OCI-LY7 (cell line): Measurements from ENCODE around the gene HIVEP3. TPM values are rescaled to one million over a fixed set of nuclear protein-coding genes. Genes with fewer than 3 reads are reported as not detected.

Experiments
- BruUV-seq: library from RNA; stranded (reverse); fragments of 400-500 nt; replicated peaks from 2 replicates; lab custom pipeline; 2021; lab: Mats Ljungman, UMichigan
- CTCF ChIA-PET: fragments of 300-600 bp; sonication (Branson Sonifier 250); formaldehyde crosslinking; loops from one replicate; lab custom pipeline; 2022; ENCODE audit warnings: antibody characterized with exemption; ENCODE audit not compliant: unreplicated experiment; lab: Charles Lee
- POLR2A ChIA-PET: fragments of 300-600 bp; sonication (Branson Sonifier 250); formaldehyde crosslinking; loops from one replicate; lab custom pipeline; 2022; ENCODE audit warnings: antibody characterized with exemption; lab: Charles Lee
- DNase-seq: peaks from one replicate; pipeline ENCODE4 v3.0.0-alpha.2; 2015; ENCODE audit warnings: low spot score
- H2AFZ ChIP-seq: fragments of 200-600 bp; sonication (generic), shearing (Covaris generic); 2 replicates; pipeline ENCODE4 v1.6.1; 2014; ENCODE audit warnings: mild to moderate bottlenecking, antibody characterized with exemption, low read length, moderate library complexity
- H3K27ac ChIP-seq: fragments of 200-600 bp; sonication (generic); 2 replicates; pipeline ENCODE4 v1.5.1; 2014; ENCODE audit warnings: mixed run types, low read depth, mild to moderate bottlenecking, moderate library complexity, low read length, inconsistent platforms; ENCODE audit not compliant: poor library complexity, severe bottlenecking
- H3K36me3 ChIP-seq: fragments of 200-600 bp; sonication (generic); 2 replicates; pipeline ENCODE4 v1.6.1; 2014; ENCODE audit warnings: mild to moderate bottlenecking, antibody characterized with exemption, low read length, moderate library complexity, mixed read lengths; ENCODE audit not compliant: insufficient read depth
- H3K4me1 ChIP-seq: fragments of 200-600 bp; sonication (generic); 2 replicates; pipeline ENCODE4 v1.5.1; 2014; ENCODE audit warnings: mild to moderate bottlenecking, low read length; ENCODE audit not compliant: insufficient read depth, poor library complexity, severe bottlenecking
- H3K4me2 ChIP-seq: fragments of 200-600 bp; sonication (generic); 2 replicates; pipeline ENCODE4 v1.6.1; 2014; ENCODE audit warnings: mild to moderate bottlenecking, low read length
- H3K4me3 ChIP-seq: fragments of 200-600 bp; sonication (generic); 2 replicates; pipeline ENCODE4 v1.5.1; 2014; ENCODE audit warnings: mild to moderate bottlenecking, low read depth, low read length; ENCODE audit not compliant: poor library complexity, severe bottlenecking
- H3K79me2 ChIP-seq: fragments of 200-600 bp; sonication (generic); 2 replicates; pipeline ENCODE4 v1.6.1; 2016; ENCODE audit warnings: low read depth, mild to moderate bottlenecking, low read length, moderate library complexity, mixed read lengths; ENCODE audit not compliant: insufficient read depth
- H3K9me2 ChIP-seq: fragments of 200-600 bp; sonication (generic); 2 replicates; pipeline ENCODE4 v1.6.1; 2016; ENCODE audit warnings: mild to moderate bottlenecking, low read length, mixed read lengths; ENCODE audit not compliant: insufficient read depth
- H3K9me3 ChIP-seq: fragments of 200-600 bp; sonication (generic); 2 replicates; pipeline ENCODE4 v1.6.1; 2014; ENCODE audit warnings: mild to moderate bottlenecking, mixed run types, low read length, mixed read lengths
- H4K20me1 ChIP-seq: fragments of 200-600 bp; sonication (generic); 2 replicates; pipeline ENCODE4 v1.6.1; 2014; ENCODE audit warnings: mild to moderate bottlenecking, antibody characterized with exemption, low read length, moderate library complexity, mixed read lengths; ENCODE audit not compliant: insufficient read depth
- CTCF ChIP-seq: fragments of 200-600 bp; sonication (generic); conservative IDR thresholded peaks from 2 replicates; pipeline ENCODE4 v1.5.1; 2014; ENCODE audit warnings: mild to moderate bottlenecking, antibody characterized with exemption, low read length, moderate library complexity, mixed read lengths
- EZH2phosphoT487 ChIP-seq: fragments of 200-600 bp; sonication (generic); IDR thresholded peaks from 2 replicates; pipeline ENCODE4 v1.6.1; 2018; ENCODE audit warnings: low read depth, borderline replicate concordance, mild to moderate bottlenecking, mixed run types, antibody characterized with exemption, low read length, moderate library complexity, mixed read lengths
- intact Hi-C: fragments of 100-400 bp; cut with micrococcal nuclease; formaldehyde crosslinking; loops from one replicate; pipeline ENCODE4 v1.10.0; 2022; ENCODE audit not compliant: unreplicated experiment
- total RNA-seq, 2 experiments: library from RNA; depleted of rRNA in 1 of 2; stranded (reverse); fragments of >200 nt in 1 of 2; shearing (Covaris generic) in 1 of 2; gene quantifications; 2 replicates each; pipeline ENCODE4 v1.2.3, GENCODE V29; 2014 to 2022

Gene HIVEP3
- total RNA-seq, 2 experiments from 2014 or later: 0.53 to 0.60 TPM

GRCh38 chr1:41658431-41659158 lies 260.1 kb downstream of the HIVEP3 start:
- H3K4me2 ChIP-seq: no peak overlapping the region
- no peak for DNase-seq
- H2AFZ ChIP-seq: no peak overlapping the region
- BruUV-seq: no TSS peak
- intact Hi-C loops: no loop called here
- TF ChIP-seq EZH2phosphoT487 (no peak), CTCF (no peak)
- H3K27ac ChIP-seq: no peak overlapping the region
- ChIA-PET POLR2A (interaction anchor here (1.1 kb wide), 1 partner anchor 9 kb away, joined by 4 read pairs; no protein-coding TSS in a partner anchor), CTCF (no interaction called here)
- no peak overlapping the region for H3K4me3 ChIP-seq
- no peaks in the 10 kb centered on the region for H4K20me1 ChIP-seq
- H3K9me3 ChIP-seq: no peaks in the 10 kb centered on the region
- no peaks in the 10 kb centered on the region for H3K36me3 ChIP-seq
- H3K4me1 ChIP-seq: peaks cover 1% of the 10 kb centered on the region
- no peaks in the 10 kb centered on the region for H3K9me2 ChIP-seq
- no peaks in the 10 kb centered on the region for H3K79me2 ChIP-seq

- Histone ChIP-seq H3K9me3 (no peaks in the 10 kb centered on the region), H3K79me2 (no peaks in the 10 kb centered on the region), H3K4me3 (no peak overlapping the region), H3K27ac (no peak overlapping the region), H3K4me2 (no peak overlapping the region), H3K36me3 (no peaks in the 10 kb centered on the region), H2AFZ (no peak overlapping the region), H3K4me1 (peaks cover 8% of the 10 kb centered on the region), H3K9me2 (no peaks in the 10 kb centered on the region), H4K20me1 (no peaks in the 10 kb centered on the region)
- intact Hi-C loops: no loop called here
- ChIA-PET CTCF (no interaction called here), POLR2A (interaction anchor here (1.1 kb wide), 1 partner anchor 9 kb away, joined by 4 read pairs; no protein-coding TSS in a partner anchor)
- TF ChIP-seq CTCF (peak; percentile 32), EZH2phosphoT487 (no peak)
- no TSS peak for BruUV-seq
- no peak for DNase-seq
These were observed 260.9 kb downstream of the HIVEP3 start for GRCh38 chr1:41657679-41658295.
